ENCODE measurements around the gene ACBD3.

Gene ACBD3

DNA sequence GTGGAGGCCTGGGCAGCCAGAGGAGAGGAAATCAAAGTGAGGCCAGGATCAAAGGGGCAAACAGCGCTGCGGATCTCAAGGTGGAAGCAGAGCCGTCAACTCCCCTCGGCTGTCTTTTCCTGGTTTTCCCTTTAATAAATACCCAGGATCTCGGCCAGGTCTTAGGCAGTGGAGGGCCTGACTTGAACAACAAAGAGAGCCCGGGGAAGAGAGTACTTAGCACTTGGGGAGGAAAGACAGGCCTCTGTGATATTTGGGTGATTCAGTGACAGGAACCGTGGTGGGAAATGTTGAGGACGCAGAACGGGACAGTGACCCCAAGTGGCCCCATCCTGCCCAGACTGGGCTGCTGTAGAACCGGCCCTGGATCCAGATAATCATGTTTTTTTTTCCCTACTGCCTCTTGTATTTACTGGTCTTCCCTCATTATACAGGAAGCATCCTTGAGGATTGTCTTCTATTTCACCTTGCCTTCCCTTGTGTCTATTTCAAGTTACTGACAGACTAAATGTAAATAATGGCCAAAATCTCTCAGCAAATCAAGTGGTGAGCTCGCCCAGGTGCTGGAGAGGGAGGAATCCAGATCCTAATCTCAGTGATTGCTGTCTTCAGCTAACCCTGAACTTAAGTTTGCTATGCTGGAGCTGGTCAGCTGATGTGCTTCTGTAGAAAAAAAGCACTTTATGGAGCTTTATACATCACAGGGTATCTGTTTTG lies 34.1 kb upstream of the ACBD3 start:
- Histone ChIP-seq H3K4me1 (ENCODE audit: control insufficient read depth, low read length) (peaks cover 21% of the 10 kb centered on the region), H3K79me2 (ENCODE audit: control insufficient read depth, low read length) (no peaks in the 10 kb centered on the region), H3K27me3 (ENCODE audit: control insufficient read depth, low read length) (peaks cover 5% of the 10 kb centered on the region), H3K9me2 (replicated peaks; ENCODE audit: control insufficient read depth, low read length) (no peaks in the 10 kb centered on the region), H3K27ac (ENCODE audit: low read depth, low read length) (no peak overlapping the region), H3K36me3 (ENCODE audit: control insufficient read depth, low read length) (no peaks in the 10 kb centered on the region), H4K20me1 (ENCODE audit: control insufficient read depth, insufficient read depth, low read depth, low read length) (no peaks in the 10 kb centered on the region), H3K9me3 (ENCODE audit: control insufficient read depth, insufficient read depth, low read length) (no peaks in the 10 kb centered on the region), H3K4me3 (ENCODE audit: low read length) (no peak overlapping the region), H3F3A (ENCODE audit: control insufficient read depth, insufficient read depth) (peaks cover 11% of the 10 kb centered on the region), H3K4me2 (ENCODE audit: low read length) (no peak overlapping the region)
- TF ChIP-seq, protein P1, sequence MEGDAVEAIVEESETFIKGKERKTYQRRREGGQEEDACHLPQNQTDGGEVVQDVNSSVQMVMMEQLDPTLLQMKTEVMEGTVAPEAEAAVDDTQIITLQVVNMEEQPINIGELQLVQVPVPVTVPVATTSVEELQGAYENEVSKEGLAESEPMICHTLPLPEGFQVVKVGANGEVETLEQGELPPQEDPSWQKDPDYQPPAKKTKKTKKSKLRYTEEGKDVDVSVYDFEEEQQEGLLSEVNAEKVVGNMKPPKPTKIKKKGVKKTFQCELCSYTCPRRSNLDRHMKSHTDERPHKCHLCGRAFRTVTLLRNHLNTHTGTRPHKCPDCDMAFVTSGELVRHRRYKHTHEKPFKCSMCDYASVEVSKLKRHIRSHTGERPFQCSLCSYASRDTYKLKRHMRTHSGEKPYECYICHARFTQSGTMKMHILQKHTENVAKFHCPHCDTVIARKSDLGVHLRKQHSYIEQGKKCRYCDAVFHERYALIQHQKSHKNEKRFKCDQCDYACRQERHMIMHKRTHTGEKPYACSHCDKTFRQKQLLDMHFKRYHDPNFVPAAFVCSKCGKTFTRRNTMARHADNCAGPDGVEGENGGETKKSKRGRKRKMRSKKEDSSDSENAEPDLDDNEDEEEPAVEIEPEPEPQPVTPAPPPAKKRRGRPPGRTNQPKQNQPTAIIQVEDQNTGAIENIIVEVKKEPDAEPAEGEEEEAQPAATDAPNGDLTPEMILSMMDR (IDR thresholded peaks at IDR 0.05; ENCODE audit: low read depth, low read length, poor library complexity, severe bottlenecking), result no peak
- no peak for TF ChIP-seq EZH2phosphoT487 (IDR thresholded peaks at IDR 0.05; ENCODE audit: borderline replicate concordance, low read length)

DNA sequence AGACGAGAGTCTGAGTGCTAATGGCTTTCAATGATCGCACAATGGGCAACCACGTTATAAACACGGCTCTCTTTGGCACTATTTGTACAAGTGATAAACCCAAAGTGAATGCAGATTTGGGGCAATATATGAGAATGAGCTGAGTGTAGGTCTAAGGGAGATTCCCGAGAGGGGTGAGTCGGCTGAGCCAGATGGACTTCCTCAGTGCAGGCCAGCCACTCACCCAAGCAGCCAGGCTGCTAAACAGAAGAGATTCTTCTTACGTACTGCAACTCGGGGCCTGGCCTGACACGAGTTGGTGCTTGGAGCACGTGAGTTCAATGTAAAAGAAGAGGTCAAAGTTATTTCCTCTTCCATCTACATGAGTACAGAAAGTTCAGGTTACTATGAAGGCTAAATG lies 30.7 kb upstream of the ACBD3 start:
- H4K20me1 ChIP-seq (ENCODE audit: control insufficient read depth, insufficient read depth, low read depth, low read length), result no peaks in the 10 kb centered on the region
- no peaks in the 10 kb centered on the region for H3K79me2 ChIP-seq (ENCODE audit: control insufficient read depth, low read length)
- H3K9me2 ChIP-seq (replicated peaks; ENCODE audit: control insufficient read depth, low read length), result no peaks in the 10 kb centered on the region
- no peaks in the 10 kb centered on the region for H3K36me3 ChIP-seq (ENCODE audit: control insufficient read depth, low read length)
- H3K4me1 ChIP-seq (ENCODE audit: control insufficient read depth, low read length), result peaks cover 18% of the 10 kb centered on the region
- H3K4me3 ChIP-seq (ENCODE audit: low read length), result no peak overlapping the region
- H3K27me3 ChIP-seq (ENCODE audit: control insufficient read depth, low read length), result no peaks in the 10 kb centered on the region
- H3F3A ChIP-seq (ENCODE audit: control insufficient read depth, insufficient read depth), result peaks cover 8% of the 10 kb centered on the region; the same call in 1 of the 2 replicates
- no peaks in the 10 kb centered on the region for H3K9me3 ChIP-seq (ENCODE audit: control insufficient read depth, insufficient read depth, low read length)
- H3K4me2 ChIP-seq (ENCODE audit: low read length), result no peak overlapping the region
- no peak for TF ChIP-seq EZH2phosphoT487 (IDR thresholded peaks at IDR 0.05; ENCODE audit: borderline replicate concordance, low read length)
- TF ChIP-seq, protein P1 (IDR thresholded peaks at IDR 0.05; ENCODE audit: low read depth, low read length, poor library complexity, severe bottlenecking), result no peak
- no peak overlapping the region for H3K27ac ChIP-seq (ENCODE audit: low read depth, low read length)

DNA sequence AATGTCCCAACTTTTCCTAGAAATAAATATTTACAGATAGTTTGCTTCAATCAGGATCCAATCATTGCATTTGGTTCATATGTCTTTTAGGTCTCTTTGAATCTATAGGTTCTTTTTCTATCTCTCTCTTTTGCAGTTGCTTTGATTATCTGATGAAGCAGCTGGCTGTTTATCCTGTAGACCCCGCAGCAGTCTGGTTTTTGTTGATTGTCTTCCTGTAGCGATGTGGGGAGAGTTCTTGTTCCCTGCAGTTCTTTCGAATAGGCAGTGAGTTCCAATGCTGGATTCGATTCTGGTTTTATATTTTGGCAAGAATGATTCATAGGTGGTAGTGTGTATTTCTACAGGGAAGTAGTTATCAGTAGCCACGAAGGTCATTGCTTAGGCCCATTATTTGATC lies 29.5 kb upstream of the ACBD3 start:
- Histone ChIP-seq H3K36me3 (ENCODE audit: control insufficient read depth, low read length) (no peaks in the 10 kb centered on the region), H3K27ac (ENCODE audit: low read depth, low read length) (no peak overlapping the region), H3F3A (ENCODE audit: control insufficient read depth, insufficient read depth) (peaks cover 6% of the 10 kb centered on the region; the same call in 1 of the 2 replicates), H3K79me2 (ENCODE audit: control insufficient read depth, low read length) (no peaks in the 10 kb centered on the region), H3K4me1 (ENCODE audit: control insufficient read depth, low read length) (peaks cover 18% of the 10 kb centered on the region), H3K27me3 (ENCODE audit: control insufficient read depth, low read length) (no peaks in the 10 kb centered on the region), H3K9me2 (replicated peaks; ENCODE audit: control insufficient read depth, low read length) (no peaks in the 10 kb centered on the region), H3K4me2 (ENCODE audit: low read length) (no peak overlapping the region), H3K4me3 (ENCODE audit: low read length) (no peak overlapping the region), H3K9me3 (ENCODE audit: control insufficient read depth, insufficient read depth, low read length) (no peaks in the 10 kb centered on the region), H4K20me1 (ENCODE audit: control insufficient read depth, insufficient read depth, low read depth, low read length) (no peaks in the 10 kb centered on the region)
- TF ChIP-seq, protein P1 (IDR thresholded peaks at IDR 0.05; ENCODE audit: low read depth, low read length, poor library complexity, severe bottlenecking), result no peak
- TF ChIP-seq EZH2phosphoT487 (IDR thresholded peaks at IDR 0.05; ENCODE audit: borderline replicate concordance, low read length), result no peak

All from DOHH2 (cell line).